ENCODE measurements around the gene P3H1.

- no peak for TF ChIP-seq CTCF (IDR thresholded peaks at IDR 0.05 in 4 of 5, conservative IDR thresholded peaks at IDR 0.05 in 1 of 5)
- no peak for TF ChIP-seq POLR2A (IDR thresholded peaks at IDR 0.05)
Observed at GRCh38 chr1:42769811-42770210, 3.0 kb upstream of the P3H1 start.

All from gastrocnemius medialis (tissue), 4 donors.